ENCODE results near the gene ZBTB34. TPM values are rescaled to one million over a fixed set of nuclear protein-coding genes. Genes with fewer than 3 reads are reported as not detected.

The ZBTB34 gene
- total RNA-seq, 1 experiment from 2014 or later: 3.4 TPM

- in situ Hi-C loops (cut with HindIII; ENCODE audit: low pct_unique_long_range_greater_than_20kb, low sequenced_read_pairs): no loop called here
- no peak for DNase-seq (ENCODE audit: low read depth)
These were observed 8.9 kb downstream of the ZBTB34 start for GRCh38 chr9:126869368-126869767.

DNA sequence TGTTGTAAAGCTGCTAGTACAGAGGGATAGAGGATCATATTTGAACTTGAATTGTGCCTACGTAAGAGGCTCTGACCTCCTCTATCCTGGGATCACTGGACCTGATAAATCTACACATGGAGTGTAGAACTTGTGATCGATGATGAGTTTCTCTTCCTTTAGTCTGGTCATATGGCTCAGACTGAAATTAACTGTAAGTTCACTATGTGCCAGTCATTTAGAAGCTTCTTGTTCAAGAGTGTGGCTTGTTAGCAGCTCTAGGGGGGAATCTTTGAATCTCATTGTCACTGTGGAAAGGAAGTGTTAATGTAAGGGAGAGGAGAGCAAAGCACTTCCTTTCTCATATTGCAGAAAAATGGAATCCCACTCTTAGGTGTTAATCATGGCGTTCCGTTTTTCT lies 12.1 kb downstream of the ZBTB34 start:
- DNase-seq (ENCODE audit: low read depth): no peak
- in situ Hi-C loops (cut with HindIII; ENCODE audit: low pct_unique_long_range_greater_than_20kb, low sequenced_read_pairs): no loop called here

DNA sequence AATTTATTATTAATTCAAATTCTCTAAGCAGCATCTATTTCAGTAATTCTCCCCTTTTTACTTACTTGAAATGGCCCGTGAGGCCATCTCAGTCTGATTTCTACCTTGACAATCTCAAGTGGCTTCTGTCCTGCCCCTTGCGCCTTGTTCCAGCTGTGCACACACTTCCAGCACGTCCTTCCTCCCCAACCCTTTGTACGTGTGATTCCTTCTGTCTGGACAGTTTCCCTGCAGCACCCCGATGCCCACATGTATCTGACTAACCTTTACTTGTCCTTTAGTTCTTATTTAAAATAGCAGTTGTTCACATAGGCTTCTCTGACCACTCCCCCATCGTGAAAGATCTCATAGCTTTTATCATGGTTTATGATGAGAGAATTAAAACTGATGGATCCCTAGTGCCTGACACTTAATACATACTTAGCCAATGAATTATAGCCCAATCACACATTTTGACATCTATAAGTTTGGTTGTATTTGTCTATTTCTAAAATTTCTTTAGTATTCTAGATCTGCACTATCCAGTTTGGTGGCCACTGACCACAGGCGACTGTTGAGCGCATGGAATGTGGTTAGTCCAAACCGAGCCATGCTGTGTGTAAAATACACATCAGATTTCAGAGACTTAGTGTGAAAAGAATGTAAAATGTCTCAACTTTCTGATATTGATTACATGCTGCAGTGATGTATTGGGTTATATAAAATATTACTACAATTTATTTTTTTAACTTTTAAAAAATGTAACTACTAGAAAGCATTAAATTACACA lies 14.3 kb downstream of the ZBTB34 start:
- in situ Hi-C loops (cut with HindIII; ENCODE audit: low pct_unique_long_range_greater_than_20kb, low sequenced_read_pairs): no loop called here
- DNase-seq (ENCODE audit: low read depth): no peak

DNA sequence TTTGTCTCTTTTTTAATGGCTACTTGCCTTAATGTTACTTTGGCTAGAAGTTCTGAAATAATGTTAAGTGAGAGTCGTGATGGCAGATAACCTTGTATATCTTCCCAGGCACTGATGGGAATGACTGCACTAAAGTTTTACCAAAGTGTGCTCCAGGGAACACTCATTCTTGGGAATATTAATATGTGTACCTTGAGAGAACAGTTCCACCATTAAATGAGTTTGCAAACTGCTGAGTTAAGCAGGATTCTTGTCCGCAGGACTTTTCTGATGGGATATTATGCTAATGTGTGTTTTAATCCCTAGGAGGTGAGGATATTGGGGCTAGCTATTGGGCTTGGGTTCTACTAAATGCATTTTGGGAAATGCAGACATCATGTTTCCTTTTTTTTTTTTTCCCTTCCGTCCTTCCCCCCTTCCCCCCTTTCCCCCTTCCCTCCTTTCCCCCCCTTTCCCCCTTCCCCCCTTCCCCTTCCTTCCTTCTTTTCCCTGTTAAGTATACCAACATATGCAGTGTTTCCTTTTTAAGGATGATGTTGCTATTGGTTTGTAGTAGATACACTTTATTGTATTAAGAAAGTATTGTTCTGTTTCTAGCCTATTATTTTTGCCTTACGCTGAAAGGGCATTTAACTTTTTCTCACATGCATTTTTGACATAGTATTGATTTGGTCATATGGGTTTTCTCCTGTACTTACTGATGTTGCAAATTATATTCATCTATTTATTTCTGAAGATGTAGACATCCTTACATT lies 15.5 kb downstream of the ZBTB34 start:
- in situ Hi-C loops (cut with HindIII; ENCODE audit: low pct_unique_long_range_greater_than_20kb, low sequenced_read_pairs): no loop called here
- no peak for DNase-seq (ENCODE audit: low read depth)

- DNase-seq (ENCODE audit: low read depth): no peak
- in situ Hi-C loops (cut with HindIII; ENCODE audit: low pct_unique_long_range_greater_than_20kb, low sequenced_read_pairs): no loop called here
These were observed 16.1 kb downstream of the ZBTB34 start for GRCh38 chr9:126876531-126876930.

GRCh38 chr9:126877418-126877817 lies 17.0 kb downstream of the ZBTB34 start:
- in situ Hi-C loops (cut with HindIII; ENCODE audit: low pct_unique_long_range_greater_than_20kb, low sequenced_read_pairs): no loop called here

GRCh38 chr9:126879288-126879687 lies 18.8 kb downstream of the ZBTB34 start:
- DNase-seq (ENCODE audit: low read depth): no peak
- in situ Hi-C loops (cut with HindIII; ENCODE audit: low pct_unique_long_range_greater_than_20kb, low sequenced_read_pairs): no loop called here

More at GRCh38 chr9:126877418-126877817, 17.0 kb downstream of the ZBTB34 start:
- DNase-seq (ENCODE audit: low read depth): no peak

DNA sequence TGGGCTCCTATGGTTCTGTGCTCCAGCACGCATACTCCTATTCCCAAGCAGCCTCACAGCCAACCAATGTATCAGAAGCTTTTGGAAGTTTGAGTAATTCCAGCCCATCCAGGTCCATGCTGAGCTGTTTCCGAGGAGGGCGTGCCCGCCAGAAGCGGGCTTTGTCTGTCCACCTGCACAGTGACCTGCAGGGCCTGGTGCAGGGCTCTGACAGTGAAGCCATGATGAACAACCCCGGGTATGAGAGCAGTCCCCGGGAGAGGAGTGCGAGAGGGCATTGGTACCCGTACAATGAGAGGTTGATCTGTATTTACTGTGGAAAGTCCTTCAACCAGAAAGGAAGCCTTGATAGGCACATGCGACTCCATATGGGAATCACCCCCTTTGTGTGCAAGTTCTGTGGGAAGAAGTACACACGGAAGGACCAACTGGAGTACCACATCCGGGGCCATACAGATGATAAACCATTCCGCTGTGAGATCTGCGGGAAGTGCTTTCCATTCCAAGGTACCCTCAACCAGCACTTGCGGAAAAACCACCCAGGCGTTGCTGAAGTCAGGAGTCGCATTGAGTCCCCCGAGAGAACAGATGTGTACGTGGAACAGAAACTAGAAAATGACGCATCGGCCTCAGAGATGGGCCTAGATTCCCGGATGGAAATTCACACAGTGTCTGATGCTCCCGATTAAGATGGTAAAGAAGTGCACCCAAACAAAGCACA lies 19.9 kb downstream of the ZBTB34 start:
- no peak for DNase-seq (ENCODE audit: low read depth)
- in situ Hi-C loops (cut with HindIII; ENCODE audit: low pct_unique_long_range_greater_than_20kb, low sequenced_read_pairs): no loop called here

DNA sequence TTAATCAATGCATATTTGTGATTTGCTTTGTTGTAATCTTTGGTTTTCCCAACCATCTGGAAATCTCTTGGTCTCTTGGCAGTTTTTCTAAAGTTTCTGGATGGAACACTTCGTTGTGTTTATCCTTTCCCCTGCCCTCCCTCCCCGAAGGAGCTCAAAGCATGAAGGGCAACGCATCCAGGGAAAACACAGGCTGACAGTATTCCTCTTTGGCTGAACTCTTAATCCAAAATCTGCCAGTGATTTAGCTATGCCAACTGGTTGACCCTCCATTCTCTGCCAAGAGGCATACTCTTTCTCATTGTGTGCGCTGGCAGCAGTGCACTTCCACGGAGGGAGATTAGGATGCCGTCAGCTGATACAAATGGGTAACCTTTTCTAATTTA lies 20.5 kb downstream of the ZBTB34 start:
- DNase-seq (ENCODE audit: low read depth): no peak
- in situ Hi-C loops (cut with HindIII; ENCODE audit: low pct_unique_long_range_greater_than_20kb, low sequenced_read_pairs): no loop called here

DNA sequence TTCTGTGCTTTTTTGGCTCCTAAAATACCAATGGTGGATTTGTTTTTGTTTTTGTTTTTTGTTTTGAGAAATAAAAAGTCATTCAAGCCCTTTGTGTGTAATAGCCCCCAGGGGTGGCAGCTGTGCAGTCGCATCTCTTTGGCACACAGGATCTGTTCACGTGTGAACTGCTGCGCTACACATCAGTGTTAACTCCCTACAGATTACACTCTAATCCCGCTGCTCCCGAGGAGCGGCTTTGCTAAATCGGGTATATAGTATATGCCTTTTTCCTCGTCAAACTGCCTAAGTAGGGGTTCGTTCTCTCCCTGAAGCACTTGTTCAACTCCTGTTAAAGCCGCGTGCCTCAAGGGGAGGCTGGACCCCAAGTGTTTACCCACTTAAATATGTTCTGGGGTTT lies 22.3 kb downstream of the ZBTB34 start:
- in situ Hi-C loops (cut with HindIII; ENCODE audit: low pct_unique_long_range_greater_than_20kb, low sequenced_read_pairs): no loop called here
- DNase-seq (ENCODE audit: low read depth): no peak

DNA sequence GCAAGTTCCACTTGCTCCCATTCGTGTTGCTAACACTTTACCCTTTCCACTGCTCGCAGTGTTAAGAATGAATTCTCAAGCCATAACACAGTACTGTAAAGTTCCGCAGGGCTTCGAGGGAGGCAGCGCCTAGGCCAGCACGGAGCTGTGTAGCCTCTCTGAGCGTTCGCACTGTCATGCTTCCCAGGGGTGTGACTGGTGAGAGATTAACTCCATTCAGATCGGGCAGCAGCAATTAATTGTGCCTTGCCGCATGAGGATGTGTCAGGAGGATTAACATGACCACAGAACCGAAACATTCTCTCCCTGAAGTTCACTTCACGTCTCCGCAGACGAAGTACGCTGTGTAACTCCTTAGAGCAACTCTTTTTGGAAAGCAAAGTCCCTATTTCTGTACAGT lies 23.2 kb downstream of the ZBTB34 start:
- peak; percentile 74 for DNase-seq (ENCODE audit: low read depth)
- in situ Hi-C loops (cut with HindIII; ENCODE audit: low pct_unique_long_range_greater_than_20kb, low sequenced_read_pairs): no loop called here

GRCh38 chr9:126885131-126885641 lies 24.7 kb downstream of the ZBTB34 start:
- in situ Hi-C loops (cut with HindIII; ENCODE audit: low pct_unique_long_range_greater_than_20kb, low sequenced_read_pairs): no loop called here
- DNase-seq (ENCODE audit: low read depth): peak; percentile 17

DNA sequence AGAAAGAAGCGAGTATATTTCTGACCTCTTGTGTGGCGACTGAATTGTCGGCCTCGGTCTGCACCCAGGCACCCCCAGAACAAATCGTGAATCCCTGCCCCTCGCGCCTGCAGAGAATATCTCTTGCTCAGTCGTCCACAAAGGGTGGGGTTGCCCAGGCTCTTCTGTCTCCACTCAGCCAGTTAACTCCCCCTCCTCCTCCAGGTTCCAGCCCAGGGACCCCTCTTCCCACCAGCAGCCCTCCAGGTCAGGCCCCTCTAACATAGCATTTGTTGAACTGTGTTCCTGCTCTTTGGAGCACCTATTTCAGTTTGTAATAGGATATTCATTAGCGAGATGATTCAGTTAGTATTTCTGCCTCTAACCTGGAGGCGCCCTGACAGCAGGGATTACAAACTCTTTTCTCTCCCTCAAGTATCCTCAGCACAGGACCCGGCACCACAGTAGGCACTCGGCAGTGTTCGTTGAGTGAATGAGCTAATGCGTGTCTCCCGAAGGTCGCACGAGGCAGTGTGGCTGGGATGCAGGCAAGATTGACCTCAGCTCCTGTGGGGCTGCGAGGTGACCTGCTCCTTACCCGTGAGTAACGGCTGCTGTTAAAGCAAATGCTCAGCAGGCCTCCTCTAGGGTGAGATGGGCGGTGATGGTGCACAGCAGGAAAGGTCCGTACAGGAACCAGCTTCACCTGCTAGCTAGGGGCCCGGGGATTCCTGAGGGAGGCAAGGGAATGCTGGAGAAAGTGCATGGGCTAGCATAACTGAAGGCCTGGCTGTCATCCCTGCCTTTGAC lies 25.8 kb downstream of the ZBTB34 start:
- in situ Hi-C loops (cut with HindIII; ENCODE audit: low pct_unique_long_range_greater_than_20kb, low sequenced_read_pairs): no loop called here
- no peak for DNase-seq (ENCODE audit: low read depth)

DNA sequence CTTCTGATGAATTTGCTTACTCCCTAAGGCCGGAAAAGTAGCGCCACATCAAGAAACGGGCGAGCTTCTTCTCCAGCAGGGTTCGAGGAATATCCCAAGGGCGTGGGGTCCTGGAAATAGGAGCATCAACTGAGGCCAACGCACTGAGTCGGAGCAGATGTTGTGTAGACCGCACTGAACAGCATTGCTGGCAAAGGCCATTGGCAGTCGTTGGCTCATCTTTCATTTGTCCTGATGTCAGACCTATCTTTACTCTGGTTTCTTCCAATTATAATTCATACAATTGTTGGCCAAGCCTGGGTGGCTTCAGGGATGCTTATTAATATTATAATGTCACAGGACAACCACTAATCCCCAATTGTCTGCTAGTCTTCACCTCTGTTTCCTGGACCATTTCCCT lies 26.5 kb downstream of the ZBTB34 start:
- no peak for DNase-seq (ENCODE audit: low read depth)
- in situ Hi-C loops (cut with HindIII; ENCODE audit: low pct_unique_long_range_greater_than_20kb, low sequenced_read_pairs): no loop called here

GRCh38 chr9:126891676-126892075 lies 31.2 kb downstream of the ZBTB34 start:
- in situ Hi-C loops (cut with HindIII; ENCODE audit: low pct_unique_long_range_greater_than_20kb, low sequenced_read_pairs): no loop called here
- DNase-seq (ENCODE audit: low read depth): no peak

DNA sequence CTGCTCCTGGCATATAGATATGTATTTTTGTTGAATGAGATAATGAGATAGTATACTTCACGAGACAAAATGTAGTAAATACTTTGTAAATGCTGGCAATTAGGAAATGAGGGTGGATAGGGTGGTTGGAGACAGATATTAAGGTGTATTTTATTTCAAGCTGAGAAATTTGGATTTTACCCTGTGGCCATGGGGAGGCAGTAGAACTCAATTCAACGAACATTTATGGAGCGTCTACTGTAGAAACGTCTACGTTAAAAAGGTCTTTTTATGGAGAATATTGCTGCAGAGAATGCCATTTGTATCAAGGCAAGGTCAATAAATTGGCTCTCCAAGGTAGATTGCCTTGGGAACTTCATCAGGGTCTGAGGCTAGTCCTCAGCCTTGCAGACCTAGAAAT lies 32.6 kb downstream of the ZBTB34 start:
- no peak for DNase-seq (ENCODE audit: low read depth)
- in situ Hi-C loops (cut with HindIII; ENCODE audit: low pct_unique_long_range_greater_than_20kb, low sequenced_read_pairs): no loop called here

DNA sequence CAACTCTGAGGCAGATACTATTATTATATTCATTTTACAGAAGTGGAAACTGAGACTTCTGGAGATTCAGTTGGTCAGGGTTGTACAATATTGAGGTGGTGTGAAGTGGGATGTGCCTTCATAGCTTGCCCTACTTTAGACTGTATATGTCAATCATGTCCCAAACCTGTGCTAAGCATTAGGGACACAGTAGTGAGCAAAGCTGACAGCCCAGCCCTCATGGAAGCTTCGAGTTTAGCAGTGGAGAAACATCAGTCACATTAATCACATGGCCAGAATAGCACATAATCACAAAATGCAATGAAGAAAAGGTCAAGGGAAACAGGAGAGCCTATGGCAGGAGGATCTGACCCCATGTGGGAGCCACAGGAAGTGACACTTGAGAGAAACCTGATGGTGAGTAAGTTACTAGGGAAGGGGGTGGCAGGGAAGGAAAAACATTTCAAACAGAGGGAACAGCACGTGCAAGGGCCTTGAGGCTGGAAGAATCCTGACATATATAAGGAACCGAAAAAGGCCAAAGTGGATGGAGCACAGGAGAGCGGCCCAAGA lies 33.7 kb downstream of the ZBTB34 start:
- DNase-seq (ENCODE audit: low read depth): no peak
- in situ Hi-C loops (cut with HindIII; ENCODE audit: low pct_unique_long_range_greater_than_20kb, low sequenced_read_pairs): no loop called here

- DNase-seq (ENCODE audit: low read depth): no peak
- in situ Hi-C loops (cut with HindIII; ENCODE audit: low pct_unique_long_range_greater_than_20kb, low sequenced_read_pairs): no loop called here
These were observed 41.8 kb downstream of the ZBTB34 start for GRCh38 chr9:126902210-126902609.
